ENCODE measurements around the gene CCDC43.
"Not testable (repeated sequence)": the region's sequence is repeated elsewhere in the genome, so short reads cannot be mapped to it uniquely, and the experiment has no call there.

Gene CCDC43

GRCh38 chr17:44689477-44690217 lies at the start of gene CCDC43:
Gene CCDC43, minus strand, starts transcription at chr17:44689776. Its CDS starts 23 bp downstream, at chr17:44689753.
- no peak for FAIRE-seq
- DNase-seq (ENCODE audit: insufficient read length, low spot score), result peak; percentile 83
- TF ChIP-seq POLR2A (IDR thresholded peaks at IDR 0.05; ENCODE audit: low read depth, low read length), result no peak; the same call in none of the 2 replicates

GRCh38 chr17:44738214-44738906 lies 48.8 kb upstream of the CCDC43 start:
- DNase-seq (ENCODE audit: insufficient read length, low spot score), result peak; percentile 28
- no peak for FAIRE-seq
- no peak for TF ChIP-seq POLR2A (IDR thresholded peaks at IDR 0.05; ENCODE audit: low read depth, low read length)

GRCh38 chr17:44736551-44737240 lies 47.1 kb upstream of the CCDC43 start:
- TF ChIP-seq POLR2A (IDR thresholded peaks at IDR 0.05; ENCODE audit: low read depth, low read length), result no peak
- FAIRE-seq (no peak), DNase-seq (ENCODE audit: insufficient read length, low spot score) (no peak)

GRCh38 chr17:44734272-44734671 lies 44.7 kb upstream of the CCDC43 start:
- TF ChIP-seq POLR2A (IDR thresholded peaks at IDR 0.05; ENCODE audit: low read depth, low read length), result no peak
- FAIRE-seq, result no peak

DNA sequence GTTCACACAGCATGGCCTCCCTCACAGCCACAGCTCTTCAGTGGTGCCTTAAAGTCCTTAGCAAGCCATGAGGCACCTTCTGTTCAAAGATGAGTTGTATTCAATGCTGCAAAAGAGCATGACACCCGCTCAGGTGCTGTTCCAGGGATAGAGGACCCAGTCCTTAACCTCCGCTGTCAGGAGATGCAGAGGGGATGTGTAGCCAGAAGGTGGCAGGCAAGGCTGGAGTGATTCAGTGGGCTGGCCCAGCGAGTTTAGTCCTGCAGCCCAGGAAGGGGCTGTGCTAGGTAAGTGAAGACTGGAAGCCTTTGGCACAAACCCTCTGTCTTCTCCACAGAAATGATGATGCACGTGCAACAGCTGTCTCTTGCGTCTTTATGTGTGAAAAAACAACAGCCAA lies 44.2 kb upstream of the CCDC43 start:
- DNase-seq (ENCODE audit: insufficient read length, low spot score), result no peak
- TF ChIP-seq POLR2A (IDR thresholded peaks at IDR 0.05; ENCODE audit: low read depth, low read length), result no peak
- FAIRE-seq, result no peak

More at GRCh38 chr17:44734272-44734671, 44.7 kb upstream of the CCDC43 start:
- no peak for DNase-seq (ENCODE audit: insufficient read length, low spot score)

GRCh38 chr17:44726121-44726520 lies 36.5 kb upstream of the CCDC43 start:
- FAIRE-seq; DNase-seq (ENCODE audit: insufficient read length, low spot score): not testable (repeated sequence)

GRCh38 chr17:44722254-44722653 lies 32.7 kb upstream of the CCDC43 start:
- no peak for TF ChIP-seq POLR2A (IDR thresholded peaks at IDR 0.05; ENCODE audit: low read depth, low read length)
- no peak for FAIRE-seq
- no peak for DNase-seq (ENCODE audit: insufficient read length, low spot score)

- no peak for TF ChIP-seq POLR2A (IDR thresholded peaks at IDR 0.05; ENCODE audit: low read depth, low read length)
- FAIRE-seq (no peak), DNase-seq (ENCODE audit: insufficient read length, low spot score) (no peak)
These were observed 29.9 kb upstream of the CCDC43 start for GRCh38 chr17:44719444-44719843.

GRCh38 chr17:44708401-44709263 lies 19.1 kb upstream of the CCDC43 start, which contains the start of gene DBF4B:
Gene DBF4B, plus strand, starts transcription at chr17:44708665. Its CDS starts 156 bp downstream, at chr17:44708821.
- peak; percentile 67 for DNase-seq (ENCODE audit: insufficient read length, low spot score)
- FAIRE-seq, result no peak

GRCh38 chr17:44707755-44708400 lies 18.3 kb upstream of the CCDC43 start:
- no peak for FAIRE-seq
- no peak for DNase-seq (ENCODE audit: insufficient read length, low spot score)
- no peak for TF ChIP-seq POLR2A (IDR thresholded peaks at IDR 0.05; ENCODE audit: low read depth, low read length)

More at GRCh38 chr17:44708401-44709263, 19.1 kb upstream of the CCDC43 start, which contains the start of gene DBF4B:
- peak; percentile 70 for TF ChIP-seq POLR2A (IDR thresholded peaks at IDR 0.05; ENCODE audit: low read depth, low read length)

DNA sequence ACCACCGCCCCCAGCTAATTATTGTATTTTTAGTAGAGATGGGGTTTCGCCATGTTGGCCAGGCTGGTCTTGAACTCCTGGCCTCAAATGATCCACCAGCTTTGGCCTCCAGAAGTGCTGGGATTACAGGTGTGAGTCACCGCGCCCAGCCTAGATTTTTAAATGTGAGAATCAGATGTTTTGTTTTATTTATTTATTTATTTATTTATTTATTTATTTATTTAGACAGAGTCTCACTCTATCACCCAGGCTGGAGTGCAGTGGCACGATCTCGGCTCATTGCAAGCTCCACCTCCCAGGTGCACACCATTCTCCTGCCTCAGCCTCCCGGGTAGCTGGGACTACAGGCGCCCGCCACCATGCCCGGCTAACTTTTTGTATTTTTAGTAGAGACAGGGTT lies 10.7 kb upstream of the CCDC43 start:
- not testable (repeated sequence) for DNase-seq (ENCODE audit: insufficient read length, low spot score); FAIRE-seq

GRCh38 chr17:44693609-44694008 lies 4.0 kb upstream of the CCDC43 start:
- no peak for FAIRE-seq
- DNase-seq (ENCODE audit: insufficient read length, low spot score), result no peak
- TF ChIP-seq POLR2A (IDR thresholded peaks at IDR 0.05; ENCODE audit: low read depth, low read length), result no peak

DNA sequence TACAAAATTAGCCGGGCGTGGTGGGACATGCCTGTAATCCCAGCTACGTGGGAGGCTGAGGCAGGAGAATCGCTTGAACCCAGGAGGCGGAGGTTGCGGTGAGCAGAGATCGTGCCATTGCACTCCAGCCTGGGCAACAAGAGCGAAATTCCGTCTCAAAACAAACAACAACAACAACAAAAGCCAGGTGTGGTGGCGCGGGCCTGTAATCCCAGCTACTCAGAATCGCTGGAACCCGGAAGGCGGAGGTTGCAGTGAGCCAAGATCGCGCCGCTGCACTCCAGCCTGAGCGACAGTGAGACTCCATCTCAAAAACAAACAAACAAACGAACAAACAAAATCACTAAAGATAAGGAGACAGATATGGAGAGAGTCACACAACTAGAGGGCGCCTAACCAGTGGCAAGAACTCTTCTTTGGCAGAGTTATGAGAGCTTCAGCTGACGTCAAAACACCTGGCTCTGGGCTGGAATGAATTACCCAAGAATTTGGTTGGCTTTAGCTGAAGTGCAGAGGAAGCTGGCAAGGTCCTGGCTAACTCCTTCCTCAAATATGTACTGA lies 1.2 kb upstream of the CCDC43 start:
- not testable (repeated sequence) for DNase-seq (ENCODE audit: insufficient read length, low spot score); FAIRE-seq

Measured in H54 (cell line).